ENCODE measurements around the gene TRIM3. TPM values are rescaled to one million over a fixed set of nuclear protein-coding genes. Genes with fewer than 3 reads are reported as not detected.

The TRIM3 gene
- total and polyA plus RNA-seq, 2 of the 8 experiments (the other 6 are each of a cell fraction or from before 2014, with no cell fraction given), result 10.7 to 14.3 TPM

- TF ChIP-seq CTCF (IDR thresholded peaks at IDR 0.05; ENCODE audit: control extremely low read depth in 1 of 3, insufficient read depth in 1 of 3, low read depth in 1 of 3, low read length in 3 of 3) (no peak), GABPA (IDR thresholded peaks at IDR 0.05; ENCODE audit: borderline replicate concordance, insufficient read depth, low read length) (no peak), BRCA1 (IDR thresholded peaks at IDR 0.05; ENCODE audit: low read depth, low read length) (no peak), KDM4A (IDR thresholded peaks at IDR 0.05; ENCODE audit: low read depth, low read length, severe bottlenecking) (no peak), NRF1 (IDR thresholded peaks at IDR 0.05; ENCODE audit: low read depth, low read length) (no peak), JUN (IDR thresholded peaks at IDR 0.05; ENCODE audit: low read depth, low read length) (no peak), RFX5 (IDR thresholded peaks at IDR 0.05; ENCODE audit: borderline replicate concordance, low read depth, low read length) (no peak), SP1 (IDR thresholded peaks at IDR 0.05; ENCODE audit: low read depth, low read length) (no peak)
These were observed 14.6 kb upstream of the TRIM3 start (continued) for GRCh38 chr11:6488342-6488741.

Data from H1 (cell line).